ENCODE data around the gene PSD4.

Gene PSD4

GRCh38 chr2:113209646-113210171 lies 35.9 kb downstream of the PSD4 start:
- no peak for DNase-seq

- DNase-seq: no peak
These were observed 37.7 kb downstream of the PSD4 start for GRCh38 chr2:113211226-113212105.

- no peak for DNase-seq
These were observed 38.7 kb downstream of the PSD4 start for GRCh38 chr2:113212245-113213060.

- DNase-seq: no peak
These were observed 39.5 kb downstream of the PSD4 start for GRCh38 chr2:113213061-113213930.

GRCh38 chr2:113214141-113214540 lies 40.4 kb downstream of the PSD4 start:
- DNase-seq: no peak

GRCh38 chr2:113215056-113215455 lies 41.3 kb downstream of the PSD4 start:
- no peak for DNase-seq

- no peak for DNase-seq
These were observed 42.5 kb downstream of the PSD4 start for GRCh38 chr2:113216321-113216720.

GRCh38 chr2:113216891-113217454 lies 43.2 kb downstream of the PSD4 start:
- DNase-seq: no peak

GRCh38 chr2:113217455-113218282 lies 43.9 kb downstream of the PSD4 start:
- DNase-seq: no peak

- no peak for DNase-seq
These were observed 44.7 kb downstream of the PSD4 start for GRCh38 chr2:113218283-113219091.

GRCh38 chr2:113219092-113219441 lies 45.3 kb downstream of the PSD4 start:
- DNase-seq: no peak

GRCh38 chr2:113219525-113219888 lies 45.7 kb downstream of the PSD4 start:
- DNase-seq: no peak

GRCh38 chr2:113219889-113220641 lies 46.3 kb downstream of the PSD4 start:
- no peak for DNase-seq

- no peak for DNase-seq
These were observed 47.4 kb downstream of the PSD4 start for GRCh38 chr2:113220970-113221708.

- DNase-seq: no peak
These were observed 48.1 kb downstream of the PSD4 start for GRCh38 chr2:113221846-113222245.

- no peak for DNase-seq
These were observed 50.0 kb downstream of the PSD4 start for GRCh38 chr2:113223813-113224212.

- no peak for DNase-seq
These were observed 51.0 kb downstream of the PSD4 start for GRCh38 chr2:113224647-113225236.
